Gastrocnemius medialis (tissue), 4 donors: Measurements from ENCODE around the gene KLC1.

Experiments
- CTCF ChIP-seq, 5 experiments: fragments of 450-650 bp in 3 of 5; fragments of 200-600 bp in 2 of 5; sonication (generic) in 2 of 5; IDR thresholded peaks in 4 of 5; conservative IDR thresholded peaks in 1 of 5; 1 replicate in 4 of 5; 2 replicates in 1 of 5; pipeline ENCODE4 v1.5.1; 2016 to 2019; ENCODE audit warnings: antibody characterized with exemption in 5 of 5, mild to moderate bottlenecking in 3 of 5, moderate library complexity in 3 of 5
- POLR2A ChIP-seq, 2 donors: fragments of 450-650 bp; IDR thresholded peaks; one replicate each; pipeline ENCODE4 v1.6.1; 2017; ENCODE audit warnings: antibody characterized with exemption in 2 of 2, mild to moderate bottlenecking in 2 of 2, moderate library complexity in 2 of 2

DNA sequence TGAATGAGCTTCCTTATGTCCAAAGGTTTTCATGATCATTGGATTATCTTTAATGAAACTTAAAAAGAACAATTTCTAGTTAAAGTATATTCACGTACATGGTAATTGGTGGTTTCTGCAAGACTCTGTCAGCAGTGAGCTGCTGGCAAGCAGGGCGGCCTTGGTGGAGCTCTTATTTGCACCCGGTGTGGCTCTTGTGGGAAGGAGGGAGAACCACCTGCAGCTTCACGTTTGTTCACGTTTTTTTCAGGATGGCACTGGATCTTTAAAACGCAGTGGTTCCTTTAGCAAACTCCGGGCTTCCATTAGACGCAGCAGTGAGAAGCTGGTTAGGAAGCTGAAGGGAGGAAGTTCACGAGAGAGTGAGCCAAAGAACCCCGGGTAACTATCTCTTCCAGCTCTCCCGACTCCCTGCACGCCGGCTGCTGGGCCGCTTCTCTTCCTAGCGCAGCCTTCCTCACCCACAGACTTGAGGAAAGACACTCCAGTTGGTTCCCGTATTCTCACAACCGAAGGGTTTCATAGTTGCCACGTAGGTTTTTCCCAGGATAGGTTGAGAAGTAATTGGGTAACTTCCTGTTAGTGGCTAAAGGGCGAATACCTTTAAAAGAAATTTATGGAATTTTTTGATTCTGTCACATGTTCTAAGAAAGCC, 57.9 kb downstream of the KLC1 start:
- TF ChIP-seq CTCF (IDR thresholded peaks at IDR 0.05 in 4 of 5, conservative IDR thresholded peaks at IDR 0.05 in 1 of 5) (no peak), POLR2A (IDR thresholded peaks at IDR 0.05) (no peak)
